ENCODE data around the gene PLEKHA7.

PLEKHA7 gene

DNA sequence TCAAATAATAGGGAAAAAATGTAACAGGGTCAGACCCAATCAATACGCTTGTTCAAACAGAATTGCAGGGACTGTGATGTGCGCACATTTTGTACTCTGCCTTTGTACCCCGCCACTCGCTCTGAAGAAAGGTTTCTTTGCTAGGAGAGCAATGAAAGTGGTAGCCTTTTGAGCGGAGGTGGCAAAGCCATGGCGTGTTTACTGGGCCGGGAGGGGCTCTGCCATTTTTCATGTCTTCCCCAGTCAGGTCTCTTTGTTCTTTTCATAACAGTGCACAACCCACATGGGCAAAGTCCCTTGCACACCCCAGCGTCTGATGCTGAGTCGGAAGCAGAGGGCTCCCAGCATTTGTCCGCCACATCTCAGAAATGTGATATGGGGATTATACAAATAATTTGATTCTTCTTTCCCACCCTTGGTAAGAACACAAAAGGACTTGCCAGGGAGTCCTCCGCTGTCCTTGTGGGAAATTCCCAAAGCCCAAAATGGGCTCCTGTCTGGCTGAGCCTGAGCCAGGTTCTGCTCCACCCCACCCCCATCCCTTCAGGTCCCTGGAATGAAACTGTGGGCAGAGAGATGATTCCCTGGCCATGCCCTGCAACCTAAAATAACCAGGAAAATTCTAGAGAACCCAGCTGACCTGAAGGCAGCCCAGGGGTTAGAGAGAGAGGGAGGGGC lies 239.1 kb downstream of the PLEKHA7 start:
- TF ChIP-seq, protein P1, sequence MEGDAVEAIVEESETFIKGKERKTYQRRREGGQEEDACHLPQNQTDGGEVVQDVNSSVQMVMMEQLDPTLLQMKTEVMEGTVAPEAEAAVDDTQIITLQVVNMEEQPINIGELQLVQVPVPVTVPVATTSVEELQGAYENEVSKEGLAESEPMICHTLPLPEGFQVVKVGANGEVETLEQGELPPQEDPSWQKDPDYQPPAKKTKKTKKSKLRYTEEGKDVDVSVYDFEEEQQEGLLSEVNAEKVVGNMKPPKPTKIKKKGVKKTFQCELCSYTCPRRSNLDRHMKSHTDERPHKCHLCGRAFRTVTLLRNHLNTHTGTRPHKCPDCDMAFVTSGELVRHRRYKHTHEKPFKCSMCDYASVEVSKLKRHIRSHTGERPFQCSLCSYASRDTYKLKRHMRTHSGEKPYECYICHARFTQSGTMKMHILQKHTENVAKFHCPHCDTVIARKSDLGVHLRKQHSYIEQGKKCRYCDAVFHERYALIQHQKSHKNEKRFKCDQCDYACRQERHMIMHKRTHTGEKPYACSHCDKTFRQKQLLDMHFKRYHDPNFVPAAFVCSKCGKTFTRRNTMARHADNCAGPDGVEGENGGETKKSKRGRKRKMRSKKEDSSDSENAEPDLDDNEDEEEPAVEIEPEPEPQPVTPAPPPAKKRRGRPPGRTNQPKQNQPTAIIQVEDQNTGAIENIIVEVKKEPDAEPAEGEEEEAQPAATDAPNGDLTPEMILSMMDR (IDR thresholded peaks at IDR 0.05; ENCODE audit: insufficient read depth, low read length, poor library complexity, severe bottlenecking): no peak
- Histone ChIP-seq H3K36me3 (ENCODE audit: control insufficient read depth, insufficient read depth, low read length) (no peaks in the 10 kb centered on the region), H3K27me3 (replicated peaks; ENCODE audit: control insufficient read depth, insufficient read depth, low read length) (no peaks in the 10 kb centered on the region), H3K4me3 (replicated peaks; ENCODE audit: low read depth, low read length) (no peak overlapping the region)
- DNase-seq (ENCODE audit: extremely low read depth, insufficient read length): no peak

DNA sequence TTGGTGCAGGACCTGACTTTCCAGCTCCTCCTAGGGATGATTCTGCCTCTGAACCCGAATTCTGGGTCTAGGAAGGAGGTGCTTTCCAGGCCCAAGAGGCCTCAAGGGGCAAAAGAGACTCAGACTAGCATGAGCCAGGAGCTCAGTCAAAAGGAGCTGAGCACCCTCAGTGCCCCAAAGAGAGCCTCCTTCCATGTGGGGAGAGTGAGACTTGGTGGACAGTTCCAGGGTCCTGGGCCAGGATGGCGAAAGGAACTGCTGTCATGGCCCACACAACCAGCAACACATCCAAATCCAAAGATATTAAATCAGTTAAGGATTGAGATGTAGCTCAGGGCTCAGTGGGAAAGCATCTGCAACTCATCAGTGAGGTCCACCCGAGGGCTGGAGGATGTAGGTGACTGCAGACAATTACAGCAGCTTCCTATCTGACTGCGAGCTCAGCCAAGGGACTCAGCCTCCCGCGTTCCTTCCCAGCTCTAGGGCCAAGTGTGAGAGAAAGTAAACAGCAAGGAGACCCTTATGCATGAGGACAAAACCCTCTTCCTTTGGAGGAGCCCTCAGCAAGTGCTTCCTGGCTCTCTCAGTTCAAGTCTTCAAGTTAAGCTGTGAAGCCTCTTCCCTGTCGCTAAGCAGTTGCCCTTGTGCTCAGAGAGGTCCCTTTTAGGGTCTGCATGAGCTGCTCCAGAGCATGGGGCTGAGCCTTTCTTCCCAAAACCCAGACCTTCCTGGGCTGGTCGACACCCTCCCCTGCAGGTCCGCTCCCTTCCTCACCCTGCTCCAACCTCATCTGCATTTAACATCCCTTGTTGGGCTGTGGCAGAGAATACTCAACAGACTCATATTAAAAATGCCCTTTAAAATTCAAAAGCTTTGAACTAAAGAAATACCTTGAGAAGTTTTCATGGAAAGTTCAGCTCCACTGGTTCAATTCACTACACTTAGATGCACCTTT lies 240.0 kb downstream of the PLEKHA7 start:
- Histone ChIP-seq H3K36me3 (ENCODE audit: control insufficient read depth, insufficient read depth, low read length) (no peaks in the 10 kb centered on the region), H3K27me3 (replicated peaks; ENCODE audit: control insufficient read depth, insufficient read depth, low read length) (no peaks in the 10 kb centered on the region), H3K4me3 (replicated peaks; ENCODE audit: low read depth, low read length) (no peak overlapping the region)
- TF ChIP-seq, protein P1 (IDR thresholded peaks at IDR 0.05; ENCODE audit: insufficient read depth, low read length, poor library complexity, severe bottlenecking): no peak
- no peak for DNase-seq (ENCODE audit: extremely low read depth, insufficient read length)

DNA sequence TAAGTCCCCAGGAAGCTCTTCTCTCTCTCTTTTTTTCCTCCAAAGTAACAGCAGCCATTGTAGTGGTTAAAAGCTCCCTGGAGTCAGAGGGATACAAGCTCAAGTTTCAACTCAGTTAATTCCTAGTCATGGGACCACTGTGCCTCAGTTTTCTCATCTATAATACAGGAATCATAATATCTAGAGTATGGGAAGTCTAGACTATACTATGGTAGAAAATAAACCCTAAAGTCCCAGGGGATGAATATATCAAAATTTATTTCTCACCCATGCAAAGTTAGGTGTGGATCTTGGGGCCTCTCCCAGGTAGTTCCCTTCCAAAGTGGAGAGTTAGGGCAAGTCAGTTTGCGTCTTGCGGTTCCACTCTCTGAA lies 242.1 kb downstream of the PLEKHA7 start:
- TF ChIP-seq, protein P1 (IDR thresholded peaks at IDR 0.05; ENCODE audit: insufficient read depth, low read length, poor library complexity, severe bottlenecking): no peak
- Histone ChIP-seq H3K27me3 (replicated peaks; ENCODE audit: control insufficient read depth, insufficient read depth, low read length) (no peaks in the 10 kb centered on the region), H3K36me3 (ENCODE audit: control insufficient read depth, insufficient read depth, low read length) (no peaks in the 10 kb centered on the region), H3K4me3 (replicated peaks; ENCODE audit: low read depth, low read length) (no peak overlapping the region)
- DNase-seq (ENCODE audit: extremely low read depth, insufficient read length): no peak

DNA sequence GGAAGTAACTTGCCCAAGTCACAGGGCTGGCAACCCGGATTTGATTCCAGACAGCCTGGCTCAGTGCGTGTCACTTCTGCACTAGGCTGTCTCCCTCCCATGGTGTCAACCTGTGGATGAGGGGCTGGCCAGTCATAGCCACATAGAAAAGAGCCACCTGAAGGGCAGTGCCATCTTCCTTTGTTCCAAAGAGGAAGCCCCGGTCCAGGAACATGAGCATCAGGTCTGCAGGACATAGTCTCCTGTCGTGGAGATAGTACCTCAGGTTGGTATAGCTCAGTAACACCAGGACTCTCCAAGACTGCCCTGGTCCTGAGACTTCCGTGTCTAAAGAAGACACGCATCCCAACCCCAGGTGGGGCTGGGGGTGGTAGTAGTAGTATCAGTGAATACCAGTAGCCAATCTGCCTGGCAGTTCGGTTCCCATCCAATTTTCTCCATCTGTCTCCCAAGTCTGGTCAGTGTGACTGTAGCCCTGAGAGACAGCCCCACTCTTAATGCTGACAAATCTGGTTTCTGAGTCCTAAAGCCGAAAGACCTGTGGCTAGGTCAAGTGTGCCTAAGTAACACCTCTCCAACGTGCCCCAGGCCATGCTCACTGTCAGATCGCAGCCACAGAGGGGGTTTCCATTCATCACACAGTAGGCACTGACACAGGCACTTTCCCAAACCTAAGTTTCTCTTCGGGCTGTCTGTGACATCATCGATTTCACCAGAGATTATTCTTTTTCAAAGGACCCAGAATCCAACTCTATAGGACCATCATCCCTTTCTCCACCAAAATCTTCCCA lies 242.7 kb downstream of the PLEKHA7 start:
- H3K27me3 ChIP-seq (replicated peaks; ENCODE audit: control insufficient read depth, insufficient read depth, low read length): no peaks in the 10 kb centered on the region
- DNase-seq (ENCODE audit: extremely low read depth, insufficient read length): no peak

DNA sequence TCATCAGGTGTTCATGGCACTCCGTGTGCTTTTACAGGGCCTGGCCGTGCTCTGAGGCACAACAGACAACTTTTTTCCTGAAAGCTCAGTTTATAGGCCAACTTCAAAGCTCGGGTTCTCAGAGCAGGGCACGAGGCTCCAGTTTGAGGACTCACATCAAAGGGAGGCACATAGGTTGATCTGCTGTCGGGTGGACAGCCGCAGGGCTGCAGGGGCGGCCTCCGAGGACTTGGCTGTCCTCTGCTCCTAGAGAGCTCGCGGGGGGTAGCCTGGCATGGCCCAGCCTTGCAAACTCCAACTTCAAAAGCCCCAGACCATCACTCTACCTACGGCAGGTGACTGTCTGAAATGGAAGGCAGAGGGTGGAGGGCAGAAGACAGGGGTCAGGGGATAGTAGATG lies 244.2 kb downstream of the PLEKHA7 start:
- Histone ChIP-seq H3K4me3 (replicated peaks; ENCODE audit: low read depth, low read length) (no peak overlapping the region), H3K36me3 (ENCODE audit: control insufficient read depth, insufficient read depth, low read length) (no peaks in the 10 kb centered on the region), H3K27me3 (replicated peaks; ENCODE audit: control insufficient read depth, insufficient read depth, low read length) (no peaks in the 10 kb centered on the region)
- DNase-seq (ENCODE audit: extremely low read depth, insufficient read length): no peak
- TF ChIP-seq, protein P1 (IDR thresholded peaks at IDR 0.05; ENCODE audit: insufficient read depth, low read length, poor library complexity, severe bottlenecking): no peak

More for the DNA sequence above, 242.7 kb downstream of the PLEKHA7 start:
- Histone ChIP-seq H3K36me3 (ENCODE audit: control insufficient read depth, insufficient read depth, low read length) (no peaks in the 10 kb centered on the region), H3K4me3 (replicated peaks; ENCODE audit: low read depth, low read length) (no peak overlapping the region)
- TF ChIP-seq, protein P1 (IDR thresholded peaks at IDR 0.05; ENCODE audit: insufficient read depth, low read length, poor library complexity, severe bottlenecking): no peak

All from GM06990 (cell line).